Stimulated activated effector memory CD8-positive, alpha-beta T cell treated with anti-CD3 and anti-CD28 coated beads, Interleukin-12 subunit alpha, Interleukin-12 subunit beta, amount 100 ng/mL, for 72 hours (primary cell): ENCODE measurements around the gene CCL28.
A peak's percentile ranks its signal among the peaks of the same experiment; 100 is the strongest.

ENCODE experiments used
- ATAC-seq: fragments of 150-1000 bp; cut with Tn5 transposase; 2 replicates; pipeline ENCODE4 v1.10.0; 2021
- DNase-seq, 2 donors: peaks; one replicate each; pipeline ENCODE4 v3.0.0; 2021 to 2022; ENCODE audit warnings: low spot score in 2 of 2
- H3K27ac Mint-ChIP-seq: one replicate; pipeline ENCODE4 v1.8.0; 2022; ENCODE audit warnings: mild to moderate bottlenecking, mixed read lengths
- H3K36me3 Mint-ChIP-seq: one replicate; pipeline ENCODE4 v1.8.0; 2022; ENCODE audit warnings: mild to moderate bottlenecking, mixed read lengths
- H3K4me1 Mint-ChIP-seq: one replicate; pipeline ENCODE4 v1.8.0; 2022; ENCODE audit warnings: mixed read lengths
- H3K4me3 Mint-ChIP-seq: one replicate; pipeline ENCODE4 v1.8.0; 2022; ENCODE audit warnings: mild to moderate bottlenecking, mixed read lengths
- H3K9me3 Mint-ChIP-seq: one replicate; pipeline ENCODE4 v1.8.0; 2022; ENCODE audit warnings: mixed read lengths

The CCL28 gene

GRCh38 chr5:43353668-43354067 lies 58.5 kb downstream of the CCL28 start:
- ATAC-seq (no peak), DNase-seq (no peak)
- no peaks in the 10 kb centered on the region for H3K9me3 Mint-ChIP-seq
- no peak overlapping the region for H3K27ac Mint-ChIP-seq
- H3K36me3 Mint-ChIP-seq, result no peaks in the 10 kb centered on the region
- H3K4me3 Mint-ChIP-seq, result no peak overlapping the region
- no peaks in the 10 kb centered on the region for H3K4me1 Mint-ChIP-seq

GRCh38 chr5:43352915-43353314 lies 59.3 kb downstream of the CCL28 start:
- Mint-ChIP-seq H3K4me3 (no peak overlapping the region), H3K4me1 (no peaks in the 10 kb centered on the region), H3K27ac (no peak overlapping the region), H3K36me3 (no peaks in the 10 kb centered on the region), H3K9me3 (no peaks in the 10 kb centered on the region)
- DNase-seq (no peak), ATAC-seq (no peak)

- Mint-ChIP-seq H3K4me3 (no peak overlapping the region), H3K36me3 (no peaks in the 10 kb centered on the region), H3K9me3 (no peaks in the 10 kb centered on the region), H3K27ac (no peak overlapping the region), H3K4me1 (no peaks in the 10 kb centered on the region)
- DNase-seq, result no peak
- ATAC-seq, result no peak
Observed at GRCh38 chr5:43352131-43352530, 60.1 kb downstream of the CCL28 start.

- no peaks in the 10 kb centered on the region for H3K36me3 Mint-ChIP-seq
- no peak overlapping the region for H3K27ac Mint-ChIP-seq
- no peak for ATAC-seq
- H3K4me3 Mint-ChIP-seq, result no peak overlapping the region
- DNase-seq, result no peak
- no peaks in the 10 kb centered on the region for H3K4me1 Mint-ChIP-seq
- H3K9me3 Mint-ChIP-seq, result no peaks in the 10 kb centered on the region
Observed at GRCh38 chr5:43348861-43349363, 63.3 kb downstream of the CCL28 start.

- no peak for ATAC-seq
- no peak overlapping the region for H3K4me3 Mint-ChIP-seq
- no peak for DNase-seq
- no peaks in the 10 kb centered on the region for H3K36me3 Mint-ChIP-seq
- H3K9me3 Mint-ChIP-seq, result no peaks in the 10 kb centered on the region
- no peak overlapping the region for H3K27ac Mint-ChIP-seq
- no peaks in the 10 kb centered on the region for H3K4me1 Mint-ChIP-seq
Observed at GRCh38 chr5:43348207-43348606, 64.0 kb downstream of the CCL28 start.

GRCh38 chr5:43338862-43339261 lies 73.3 kb downstream of the CCL28 start:
- DNase-seq (no peak), ATAC-seq (peak; percentile 55)
- Mint-ChIP-seq H3K4me3 (no peak overlapping the region), H3K9me3 (peaks cover 8% of the 10 kb centered on the region), H3K36me3 (no peaks in the 10 kb centered on the region), H3K4me1 (peaks cover 7% of the 10 kb centered on the region), H3K27ac (no peak overlapping the region)

GRCh38 chr5:43336159-43336558 lies 76.0 kb downstream of the CCL28 start:
- Mint-ChIP-seq H3K36me3 (no peaks in the 10 kb centered on the region), H3K9me3 (peaks cover 19% of the 10 kb centered on the region), H3K4me1 (peaks cover 7% of the 10 kb centered on the region), H3K27ac (no peak overlapping the region), H3K4me3 (no peak overlapping the region)
- ATAC-seq (peak; percentile 97), DNase-seq (peak in 1 of 2 donors; percentile 56)

- Mint-ChIP-seq H3K4me3 (no peak overlapping the region), H3K27ac (no peak overlapping the region), H3K36me3 (no peaks in the 10 kb centered on the region), H3K4me1 (peaks cover 7% of the 10 kb centered on the region), H3K9me3 (peaks cover 19% of the 10 kb centered on the region)
- ATAC-seq, result no peak
- DNase-seq, result no peak
Observed at GRCh38 chr5:43335681-43336080, 76.5 kb downstream of the CCL28 start.

GRCh38 chr5:43332401-43332800 lies 79.8 kb downstream of the CCL28 start:
- Mint-ChIP-seq H3K36me3 (no peaks in the 10 kb centered on the region), H3K4me3 (no peak overlapping the region), H3K9me3 (peaks cover 16% of the 10 kb centered on the region), H3K27ac (no peak overlapping the region), H3K4me1 (no peaks in the 10 kb centered on the region)
- DNase-seq (no peak), ATAC-seq (no peak)
